Measurements from ENCODE around the gene GABRD. TPM values are rescaled to one million over a fixed set of nuclear protein-coding genes. Genes with fewer than 3 reads are reported as not detected.

The GABRD gene
- total and polyA plus RNA-seq, 2 donors (not counting 3 experiments of a cell fraction or from before 2014, with no cell fraction given) = not detected

- no peak overlapping the region for H3K9ac ChIP-seq (replicated peaks; ENCODE audit: extremely low read depth, insufficient read depth, low read length)
- no TSS peak for BruUV-seq (replicated peaks)
Measured at GRCh38 chr1:1969953-1970716, 49.0 kb upstream of the GABRD start.

DNA sequence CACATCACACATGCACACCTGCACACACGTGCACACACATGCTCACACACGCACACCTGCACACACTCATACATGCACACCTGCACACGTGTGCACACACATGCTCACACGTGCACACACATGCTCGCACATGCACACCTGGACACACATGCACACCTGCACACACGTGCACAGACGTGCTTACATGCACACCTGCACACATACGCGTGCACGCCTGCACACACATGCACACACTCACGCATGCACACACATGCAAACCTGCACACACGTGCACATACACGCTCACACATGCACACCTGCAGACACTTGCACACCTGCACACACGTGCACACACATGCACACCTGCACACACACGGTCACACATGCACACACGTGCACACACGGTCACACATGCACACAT lies 48.1 kb upstream of the GABRD start:
- no peaks in the 10 kb centered on the region for H3K9me3 ChIP-seq (replicated peaks; ENCODE audit: control insufficient read depth, insufficient read depth, low read length)

More at GRCh38 chr1:1969953-1970716, 49.0 kb upstream of the GABRD start:
- H3K27me3 ChIP-seq (ENCODE audit: control insufficient read depth in 2 of 2, insufficient read depth in 2 of 2, low read length in 2 of 2) = no peaks in the 10 kb centered on the region
- no peaks in the 10 kb centered on the region for H3K9me3 ChIP-seq (replicated peaks; ENCODE audit: control insufficient read depth, insufficient read depth, low read length)
- intact Hi-C loops (cut with micrococcal nuclease) = no loop called here
- H3K27ac ChIP-seq (ENCODE audit: insufficient read depth, low read depth, low read length) = no peak overlapping the region
- H3K9me1 ChIP-seq (replicated peaks; ENCODE audit: control insufficient read depth, extremely low read depth, insufficient read depth, low read length) = no peaks in the 10 kb centered on the region
- no peak overlapping the region for H2AFZ ChIP-seq (ENCODE audit: low read depth, low read length)
- TF ChIP-seq GATA2 (IDR thresholded peaks at IDR 0.05; ENCODE audit: insufficient read depth, insufficient read length, low read depth, low read length) (no peak), POLR2A (IDR thresholded peaks at IDR 0.05; ENCODE audit: low read depth, low read length) (no peak), POLR2AphosphoS5 (IDR thresholded peaks at IDR 0.05; ENCODE audit: insufficient read depth, low read depth, low read length) (no peak), MYC (IDR thresholded peaks at IDR 0.05; ENCODE audit: low read depth, low read length) (no peak)
- FAIRE-seq (no peak), DNase-seq (ENCODE audit: low read depth, low spot score) (no peak)
- dilution Hi-C loops (cut with MboI; ENCODE audit: extremely low pct_ligation_motif_present, low sequenced_read_pairs) = no loop called here
- no peaks in the 10 kb centered on the region for H3K79me2 ChIP-seq (ENCODE audit: control insufficient read depth, insufficient read depth, low read length)
- no peaks in the 10 kb centered on the region for H4K20me1 ChIP-seq (replicated peaks; ENCODE audit: control insufficient read depth, extremely low read depth, insufficient read depth, low read length)
- CTCF ChIA-PET = no interaction called here
- POLR2A ChIA-PET = no interaction called here
- H3K36me3 ChIP-seq (ENCODE audit: control insufficient read depth in 2 of 2, extremely low read depth in 1 of 2, insufficient read depth in 2 of 2, low read length in 2 of 2) = no peaks in the 10 kb centered on the region
- H3K4me2 ChIP-seq (ENCODE audit: insufficient read depth, low read length) = no peak overlapping the region
- H3K4me1 ChIP-seq (ENCODE audit: control insufficient read depth, extremely low read depth, insufficient read depth, low read length) = no peaks in the 10 kb centered on the region
- H3K4me3 ChIP-seq (replicated peaks in 1 of 3; ENCODE audit: insufficient read depth in 1 of 3, low read depth in 1 of 3, low read length in 3 of 3) = no peak overlapping the region

More for the DNA sequence above, 48.1 kb upstream of the GABRD start:
- Histone ChIP-seq H4K20me1 (replicated peaks; ENCODE audit: control insufficient read depth, extremely low read depth, insufficient read depth, low read length) (no peaks in the 10 kb centered on the region), H3K4me1 (ENCODE audit: control insufficient read depth, extremely low read depth, insufficient read depth, low read length) (no peaks in the 10 kb centered on the region), H3K79me2 (ENCODE audit: control insufficient read depth, insufficient read depth, low read length) (no peaks in the 10 kb centered on the region), H3K4me2 (ENCODE audit: insufficient read depth, low read length) (no peak overlapping the region), H3K9ac (replicated peaks; ENCODE audit: extremely low read depth, insufficient read depth, low read length) (no peak overlapping the region), H2AFZ (ENCODE audit: low read depth, low read length) (no peak overlapping the region), H3K4me3 (replicated peaks in 1 of 3; ENCODE audit: insufficient read depth in 1 of 3, low read depth in 1 of 3, low read length in 3 of 3) (no peak overlapping the region), H3K27ac (ENCODE audit: insufficient read depth, low read depth, low read length) (no peak overlapping the region), H3K9me1 (replicated peaks; ENCODE audit: control insufficient read depth, extremely low read depth, insufficient read depth, low read length) (no peaks in the 10 kb centered on the region), H3K36me3 (ENCODE audit: control insufficient read depth in 2 of 2, extremely low read depth in 1 of 2, insufficient read depth in 2 of 2, low read length in 2 of 2) (no peaks in the 10 kb centered on the region), H3K27me3 (ENCODE audit: control insufficient read depth in 2 of 2, insufficient read depth in 2 of 2, low read length in 2 of 2) (no peaks in the 10 kb centered on the region)
- no TSS peak for BruUV-seq (replicated peaks)
- TF ChIP-seq POLR2A (IDR thresholded peaks at IDR 0.05; ENCODE audit: low read depth, low read length) (no peak), GATA2 (IDR thresholded peaks at IDR 0.05; ENCODE audit: insufficient read depth, insufficient read length, low read depth, low read length) (no peak), POLR2AphosphoS5 (IDR thresholded peaks at IDR 0.05; ENCODE audit: insufficient read depth, low read depth, low read length) (no peak), FOS (IDR thresholded peaks at IDR 0.05; ENCODE audit: borderline replicate concordance, insufficient read depth, low read length) (no peak), EZH2 (IDR thresholded peaks at IDR 0.05; ENCODE audit: borderline replicate concordance, low read depth, low read length, severe bottlenecking) (no peak), MYC (IDR thresholded peaks at IDR 0.05; ENCODE audit: low read depth, low read length) (no peak), JUN (IDR thresholded peaks at IDR 0.05; ENCODE audit: borderline replicate concordance, insufficient read depth, insufficient read length, low read depth) (no peak)
- TF ChIP-seq, protein P1, sequence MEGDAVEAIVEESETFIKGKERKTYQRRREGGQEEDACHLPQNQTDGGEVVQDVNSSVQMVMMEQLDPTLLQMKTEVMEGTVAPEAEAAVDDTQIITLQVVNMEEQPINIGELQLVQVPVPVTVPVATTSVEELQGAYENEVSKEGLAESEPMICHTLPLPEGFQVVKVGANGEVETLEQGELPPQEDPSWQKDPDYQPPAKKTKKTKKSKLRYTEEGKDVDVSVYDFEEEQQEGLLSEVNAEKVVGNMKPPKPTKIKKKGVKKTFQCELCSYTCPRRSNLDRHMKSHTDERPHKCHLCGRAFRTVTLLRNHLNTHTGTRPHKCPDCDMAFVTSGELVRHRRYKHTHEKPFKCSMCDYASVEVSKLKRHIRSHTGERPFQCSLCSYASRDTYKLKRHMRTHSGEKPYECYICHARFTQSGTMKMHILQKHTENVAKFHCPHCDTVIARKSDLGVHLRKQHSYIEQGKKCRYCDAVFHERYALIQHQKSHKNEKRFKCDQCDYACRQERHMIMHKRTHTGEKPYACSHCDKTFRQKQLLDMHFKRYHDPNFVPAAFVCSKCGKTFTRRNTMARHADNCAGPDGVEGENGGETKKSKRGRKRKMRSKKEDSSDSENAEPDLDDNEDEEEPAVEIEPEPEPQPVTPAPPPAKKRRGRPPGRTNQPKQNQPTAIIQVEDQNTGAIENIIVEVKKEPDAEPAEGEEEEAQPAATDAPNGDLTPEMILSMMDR (IDR thresholded peaks at IDR 0.05; ENCODE audit: extremely low read depth in 1 of 2, insufficient read depth in 1 of 2, low read depth in 1 of 2, low read length in 2 of 2) = no peak
- TF ChIP-seq, protein P2, sequence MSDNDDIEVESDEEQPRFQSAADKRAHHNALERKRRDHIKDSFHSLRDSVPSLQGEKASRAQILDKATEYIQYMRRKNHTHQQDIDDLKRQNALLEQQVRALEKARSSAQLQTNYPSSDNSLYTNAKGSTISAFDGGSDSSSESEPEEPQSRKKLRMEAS (IDR thresholded peaks at IDR 0.05; ENCODE audit: insufficient read depth, insufficient read length) = no peak
- dilution Hi-C loops (cut with MboI; ENCODE audit: extremely low pct_ligation_motif_present, low sequenced_read_pairs) = no loop called here
- no peak for FAIRE-seq
- CTCF ChIA-PET = no interaction called here
- POLR2A ChIA-PET = no interaction called here
- DNase-seq (ENCODE audit: low read depth, low spot score) = no peak
- intact Hi-C loops (cut with micrococcal nuclease) = no loop called here

Data from endothelial cell of umbilical vein (primary cell).